Keratinocyte (primary cell): Measurements from ENCODE around the gene SZT2.
"Not testable (repeated sequence)": the region's sequence is repeated elsewhere in the genome, so short reads cannot be mapped to it uniquely, and the experiment has no call there.

ENCODE experiments used
- CTCF ChIP-seq, 3 experiments: IDR thresholded peaks in 1 of 3; conservative IDR thresholded peaks in 1 of 3; optimal IDR thresholded peaks in 1 of 3; 2 replicates in 2 of 3; 3 replicates in 1 of 3; pipeline versions ENCODE3 to v1.5.1; 2011; ENCODE audit warnings: low read length in 3 of 3, mild to moderate bottlenecking in 3 of 3, moderate library complexity in 2 of 3, control low read depth in 1 of 3, inconsistent platforms in 1 of 3; ENCODE audit not compliant: insufficient read depth in 2 of 3; ENCODE audit errors: extremely low read depth in 1 of 3
- EZH2 ChIP-seq: IDR thresholded peaks from one replicate; pipeline ENCODE4 v1.6.1; 2012; ENCODE audit warnings: inconsistent platforms, mild to moderate bottlenecking, low read length, moderate library complexity

DNA sequence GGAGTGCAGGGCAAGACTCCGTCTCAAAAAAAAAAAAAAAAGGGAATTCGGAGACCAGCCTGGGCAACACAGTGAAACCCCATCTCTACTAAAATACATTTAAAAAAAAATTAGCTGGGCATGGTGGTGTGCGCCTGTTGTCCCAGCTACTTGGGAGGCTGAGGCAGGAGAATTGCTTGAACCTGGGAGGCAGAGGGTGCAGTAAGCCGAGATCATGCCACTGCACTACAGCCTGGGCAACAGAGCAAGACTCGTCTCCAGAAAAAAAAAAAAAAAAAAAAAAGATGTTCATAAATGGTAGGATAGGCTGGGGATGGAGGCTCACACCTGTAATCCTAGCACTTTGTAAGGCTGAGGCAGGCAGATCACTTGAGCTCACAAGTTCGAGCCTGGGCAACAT, 19.9 kb upstream of the SZT2 start:
- TF ChIP-seq CTCF (optimal IDR thresholded peaks at IDR 0.05 in 1 of 3, IDR thresholded peaks at IDR 0.05 in 1 of 3, conservative IDR thresholded peaks at IDR 0.05 in 1 of 3; ENCODE audit: extremely low read depth in 1 of 3, insufficient read depth in 2 of 3, low read length in 3 of 3); EZH2: not testable (repeated sequence)
